HEK293 (cell line): ENCODE measurements around the gene ZCCHC14.

Experiments used
- HOXA7 ChIP-seq: sonication (generic); formaldehyde crosslinking; IDR thresholded peaks from 2 replicates; pipeline ENCODE4 v1.8.1; 2022; ENCODE audit warnings: missing genetic modification reagents, borderline replicate concordance
- IKZF3 ChIP-seq: fragments of 450-650 bp; IDR thresholded peaks from 2 replicates; pipeline ENCODE4 v1.5.0; 2018; ENCODE audit warnings: missing biosample characterization, mild to moderate bottlenecking, missing genetic modification characterization, moderate library complexity
- MYNN ChIP-seq: fragments of 450-650 bp; formaldehyde crosslinking; IDR thresholded peaks from 2 replicates; pipeline ENCODE4 v1.5.1; 2016; ENCODE audit warnings: missing biosample characterization, missing genetic modification characterization, borderline replicate concordance
- PRDM10 ChIP-seq: fragments of 450-650 bp; formaldehyde crosslinking; IDR thresholded peaks from 2 replicates; pipeline ENCODE4 v1.5.1; 2016; ENCODE audit warnings: missing biosample characterization, missing genetic modification characterization
- YY1 ChIP-seq: fragments of 450-650 bp; formaldehyde crosslinking; IDR thresholded peaks from 2 replicates; pipeline ENCODE4 v1.5.1; 2018; ENCODE audit warnings: missing biosample characterization, missing genetic modification characterization
- ZNF121 ChIP-seq: fragments of 450-650 bp; formaldehyde crosslinking; IDR thresholded peaks from 2 replicates; pipeline ENCODE4 v1.5.1; 2016; ENCODE audit warnings: missing biosample characterization, missing genetic modification characterization
- ZNF23 ChIP-seq: fragments of 450-650 bp; formaldehyde crosslinking; IDR thresholded peaks from 2 replicates; pipeline ENCODE4 v1.5.1; 2016; ENCODE audit warnings: missing biosample characterization, missing genetic modification characterization, borderline replicate concordance
- ZNF433 ChIP-seq: fragments of 450-650 bp; formaldehyde crosslinking; IDR thresholded peaks from 2 replicates; pipeline ENCODE4 v1.5.1; 2016; ENCODE audit warnings: missing biosample characterization, missing genetic modification characterization, low read depth
- ZNF621 ChIP-seq: fragments of 450-650 bp; formaldehyde crosslinking; IDR thresholded peaks from 2 replicates; pipeline ENCODE4 v1.5.1; 2017; ENCODE audit warnings: missing biosample characterization, missing genetic modification characterization
- ZNF776 ChIP-seq: fragments of 450-650 bp; formaldehyde crosslinking; IDR thresholded peaks from 2 replicates; pipeline ENCODE4 v1.5.0; 2017; ENCODE audit warnings: missing biosample characterization, missing genetic modification characterization, borderline replicate concordance
- ZNF785 ChIP-seq: fragments of 450-650 bp; formaldehyde crosslinking; IDR thresholded peaks from 2 replicates; pipeline ENCODE4 v1.5.1; 2016; ENCODE audit warnings: missing biosample characterization, missing genetic modification characterization
- TF ChIP-seq, protein P1 (sequence below): fragments of 450-650 bp; formaldehyde crosslinking; IDR thresholded peaks from 2 replicates; pipeline ENCODE4 v1.5.1; 2016; ENCODE audit warnings: missing biosample characterization, missing genetic modification characterization
- TF ChIP-seq, protein P2 (sequence below): fragments of 450-650 bp; formaldehyde crosslinking; IDR thresholded peaks from 2 replicates; pipeline ENCODE4 v1.5.1; 2016; ENCODE audit warnings: missing biosample characterization, missing genetic modification characterization
- TF ChIP-seq, protein P3 (sequence below): fragments of 450-650 bp; formaldehyde crosslinking; IDR thresholded peaks from 2 replicates; pipeline ENCODE4 v1.5.1; 2016; ENCODE audit warnings: missing biosample characterization, missing genetic modification characterization

- TF ChIP-seq YY1 (tag by site-specific recombination): no peak
- no peak for TF ChIP-seq ZNF23 (tag by site-specific recombination)
- TF ChIP-seq, protein P1, sequence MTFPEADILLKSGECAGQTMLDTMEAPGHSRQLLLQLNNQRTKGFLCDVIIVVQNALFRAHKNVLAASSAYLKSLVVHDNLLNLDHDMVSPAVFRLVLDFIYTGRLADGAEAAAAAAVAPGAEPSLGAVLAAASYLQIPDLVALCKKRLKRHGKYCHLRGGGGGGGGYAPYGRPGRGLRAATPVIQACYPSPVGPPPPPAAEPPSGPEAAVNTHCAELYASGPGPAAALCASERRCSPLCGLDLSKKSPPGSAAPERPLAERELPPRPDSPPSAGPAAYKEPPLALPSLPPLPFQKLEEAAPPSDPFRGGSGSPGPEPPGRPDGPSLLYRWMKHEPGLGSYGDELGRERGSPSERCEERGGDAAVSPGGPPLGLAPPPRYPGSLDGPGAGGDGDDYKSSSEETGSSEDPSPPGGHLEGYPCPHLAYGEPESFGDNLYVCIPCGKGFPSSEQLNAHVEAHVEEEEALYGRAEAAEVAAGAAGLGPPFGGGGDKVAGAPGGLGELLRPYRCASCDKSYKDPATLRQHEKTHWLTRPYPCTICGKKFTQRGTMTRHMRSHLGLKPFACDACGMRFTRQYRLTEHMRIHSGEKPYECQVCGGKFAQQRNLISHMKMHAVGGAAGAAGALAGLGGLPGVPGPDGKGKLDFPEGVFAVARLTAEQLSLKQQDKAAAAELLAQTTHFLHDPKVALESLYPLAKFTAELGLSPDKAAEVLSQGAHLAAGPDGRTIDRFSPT (tag by site-specific recombination): no peak
- TF ChIP-seq, protein P2, sequence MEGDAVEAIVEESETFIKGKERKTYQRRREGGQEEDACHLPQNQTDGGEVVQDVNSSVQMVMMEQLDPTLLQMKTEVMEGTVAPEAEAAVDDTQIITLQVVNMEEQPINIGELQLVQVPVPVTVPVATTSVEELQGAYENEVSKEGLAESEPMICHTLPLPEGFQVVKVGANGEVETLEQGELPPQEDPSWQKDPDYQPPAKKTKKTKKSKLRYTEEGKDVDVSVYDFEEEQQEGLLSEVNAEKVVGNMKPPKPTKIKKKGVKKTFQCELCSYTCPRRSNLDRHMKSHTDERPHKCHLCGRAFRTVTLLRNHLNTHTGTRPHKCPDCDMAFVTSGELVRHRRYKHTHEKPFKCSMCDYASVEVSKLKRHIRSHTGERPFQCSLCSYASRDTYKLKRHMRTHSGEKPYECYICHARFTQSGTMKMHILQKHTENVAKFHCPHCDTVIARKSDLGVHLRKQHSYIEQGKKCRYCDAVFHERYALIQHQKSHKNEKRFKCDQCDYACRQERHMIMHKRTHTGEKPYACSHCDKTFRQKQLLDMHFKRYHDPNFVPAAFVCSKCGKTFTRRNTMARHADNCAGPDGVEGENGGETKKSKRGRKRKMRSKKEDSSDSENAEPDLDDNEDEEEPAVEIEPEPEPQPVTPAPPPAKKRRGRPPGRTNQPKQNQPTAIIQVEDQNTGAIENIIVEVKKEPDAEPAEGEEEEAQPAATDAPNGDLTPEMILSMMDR: no peak
- TF ChIP-seq MYNN: no peak
- no peak for TF ChIP-seq ZNF621
- TF ChIP-seq, protein P3, sequence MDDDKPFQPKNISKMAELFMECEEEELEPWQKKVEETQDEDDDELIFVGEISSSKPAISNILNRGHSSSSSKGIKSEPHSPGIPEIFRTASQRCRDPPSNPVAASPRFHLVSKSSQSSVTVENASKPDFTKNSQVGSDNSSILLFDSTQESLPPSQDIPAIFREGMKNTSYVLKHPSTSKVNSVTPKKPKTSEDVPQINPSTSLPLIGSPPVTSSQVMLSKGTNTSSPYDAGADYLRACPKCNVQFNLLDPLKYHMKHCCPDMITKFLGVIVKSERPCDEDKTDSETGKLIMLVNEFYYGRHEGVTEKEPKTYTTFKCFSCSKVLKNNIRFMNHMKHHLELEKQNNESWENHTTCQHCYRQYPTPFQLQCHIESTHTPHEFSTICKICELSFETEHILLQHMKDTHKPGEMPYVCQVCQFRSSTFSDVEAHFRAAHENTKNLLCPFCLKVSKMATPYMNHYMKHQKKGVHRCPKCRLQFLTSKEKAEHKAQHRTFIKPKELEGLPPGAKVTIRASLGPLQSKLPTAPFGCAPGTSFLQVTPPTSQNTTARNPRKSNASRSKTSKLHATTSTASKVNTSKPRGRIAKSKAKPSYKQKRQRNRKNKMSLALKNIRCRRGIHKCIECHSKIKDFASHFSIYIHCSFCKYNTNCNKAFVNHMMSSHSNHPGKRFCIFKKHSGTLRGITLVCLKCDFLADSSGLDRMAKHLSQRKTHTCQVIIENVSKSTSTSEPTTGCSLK: no peak
- no peak for TF ChIP-seq HOXA7 (CRISPR knock-in tag)
- no peak for TF ChIP-seq ZNF121 (tag by site-specific recombination)
- TF ChIP-seq IKZF3 (tag by site-specific recombination): no peak
- TF ChIP-seq PRDM10 (tag by site-specific recombination): no peak
- TF ChIP-seq ZNF776 (tag by site-specific recombination): no peak
- TF ChIP-seq ZNF785: no peak
- no peak for TF ChIP-seq ZNF433 (tag by site-specific recombination)
Measured at GRCh38 chr16:87360862-87361610, 131.8 kb downstream of the ZCCHC14 start.
